ENCODE results near the gene TSEN15.

The TSEN15 gene

GRCh38 chr1:184014271-184014670, 37.3 kb upstream of the TSEN15 start:
- TF ChIP-seq EZH2phosphoT487 (IDR thresholded peaks at IDR 0.05; ENCODE audit: borderline replicate concordance, low read length) (no peak), CTCF (IDR thresholded peaks at IDR 0.05; ENCODE audit: low read depth, low read length, poor library complexity, severe bottlenecking) (no peak)
- H3F3A ChIP-seq (ENCODE audit: control insufficient read depth, insufficient read depth), result no peaks in the 10 kb centered on the region
- H3K27ac ChIP-seq (ENCODE audit: low read depth, low read length), result no peak overlapping the region
- no peaks in the 10 kb centered on the region for H3K9me2 ChIP-seq (replicated peaks; ENCODE audit: control insufficient read depth, low read length)
- H4K20me1 ChIP-seq (ENCODE audit: control insufficient read depth, insufficient read depth, low read depth, low read length), result no peaks in the 10 kb centered on the region
- no peak overlapping the region for H3K4me2 ChIP-seq (ENCODE audit: low read length)
- no peaks in the 10 kb centered on the region for H3K4me1 ChIP-seq (ENCODE audit: control insufficient read depth, low read length)
- no peaks in the 10 kb centered on the region for H3K79me2 ChIP-seq (ENCODE audit: control insufficient read depth, low read length)
- H3K9me3 ChIP-seq (ENCODE audit: control insufficient read depth, insufficient read depth, low read length), result no peaks in the 10 kb centered on the region
- H3K36me3 ChIP-seq (ENCODE audit: control insufficient read depth, low read length), result no peaks in the 10 kb centered on the region
- H3K4me3 ChIP-seq (ENCODE audit: low read length), result no peak overlapping the region
- 0 out of 2 replicates have a peak, but pooled peaks cover 6% of the 10 kb centered on the region for H3K27me3 ChIP-seq (ENCODE audit: control insufficient read depth, low read length)

GRCh38 chr1:184016169-184016568, 35.4 kb upstream of the TSEN15 start:
- no peak overlapping the region for H3K4me3 ChIP-seq (ENCODE audit: low read length)
- H4K20me1 ChIP-seq (ENCODE audit: control insufficient read depth, insufficient read depth, low read depth, low read length), result no peaks in the 10 kb centered on the region
- no peaks in the 10 kb centered on the region for H3K4me1 ChIP-seq (ENCODE audit: control insufficient read depth, low read length)
- no peaks in the 10 kb centered on the region for H3K9me3 ChIP-seq (ENCODE audit: control insufficient read depth, insufficient read depth, low read length)
- H3K4me2 ChIP-seq (ENCODE audit: low read length), result no peak overlapping the region
- H3K36me3 ChIP-seq (ENCODE audit: control insufficient read depth, low read length), result no peaks in the 10 kb centered on the region
- H3K27me3 ChIP-seq (ENCODE audit: control insufficient read depth, low read length), result peaks cover 13% of the 10 kb centered on the region
- no peaks in the 10 kb centered on the region for H3F3A ChIP-seq (ENCODE audit: control insufficient read depth, insufficient read depth)
- no peak for TF ChIP-seq CTCF (IDR thresholded peaks at IDR 0.05; ENCODE audit: low read depth, low read length, poor library complexity, severe bottlenecking)
- TF ChIP-seq EZH2phosphoT487 (IDR thresholded peaks at IDR 0.05; ENCODE audit: borderline replicate concordance, low read length), result no peak
- H3K27ac ChIP-seq (ENCODE audit: low read depth, low read length), result no peak overlapping the region
- no peaks in the 10 kb centered on the region for H3K9me2 ChIP-seq (replicated peaks; ENCODE audit: control insufficient read depth, low read length)
- H3K79me2 ChIP-seq (ENCODE audit: control insufficient read depth, low read length), result no peaks in the 10 kb centered on the region

- Histone ChIP-seq H3K27ac (ENCODE audit: low read depth, low read length) (no peak overlapping the region), H3F3A (ENCODE audit: control insufficient read depth, insufficient read depth) (no peaks in the 10 kb centered on the region), H3K79me2 (ENCODE audit: control insufficient read depth, low read length) (no peaks in the 10 kb centered on the region), H3K4me3 (ENCODE audit: low read length) (no peak overlapping the region), H3K9me3 (ENCODE audit: control insufficient read depth, insufficient read depth, low read length) (no peaks in the 10 kb centered on the region), H3K4me2 (ENCODE audit: low read length) (no peak overlapping the region), H3K9me2 (replicated peaks; ENCODE audit: control insufficient read depth, low read length) (no peaks in the 10 kb centered on the region), H3K36me3 (ENCODE audit: control insufficient read depth, low read length) (no peaks in the 10 kb centered on the region), H4K20me1 (ENCODE audit: control insufficient read depth, insufficient read depth, low read depth, low read length) (no peaks in the 10 kb centered on the region), H3K4me1 (ENCODE audit: control insufficient read depth, low read length) (no peaks in the 10 kb centered on the region), H3K27me3 (ENCODE audit: control insufficient read depth, low read length) (peaks cover 13% of the 10 kb centered on the region)
- no peak for TF ChIP-seq CTCF (IDR thresholded peaks at IDR 0.05; ENCODE audit: low read depth, low read length, poor library complexity, severe bottlenecking)
- no peak for TF ChIP-seq EZH2phosphoT487 (IDR thresholded peaks at IDR 0.05; ENCODE audit: borderline replicate concordance, low read length)
These were observed 34.2 kb upstream of the TSEN15 start for GRCh38 chr1:184017306-184017705.

- Histone ChIP-seq H3F3A (ENCODE audit: control insufficient read depth, insufficient read depth) (no peaks in the 10 kb centered on the region), H3K4me1 (ENCODE audit: control insufficient read depth, low read length) (no peaks in the 10 kb centered on the region), H3K79me2 (ENCODE audit: control insufficient read depth, low read length) (no peaks in the 10 kb centered on the region), H3K4me3 (ENCODE audit: low read length) (no peak overlapping the region), H3K36me3 (ENCODE audit: control insufficient read depth, low read length) (no peaks in the 10 kb centered on the region), H3K27me3 (ENCODE audit: control insufficient read depth, low read length) (peaks cover 13% of the 10 kb centered on the region), H3K9me3 (ENCODE audit: control insufficient read depth, insufficient read depth, low read length) (no peaks in the 10 kb centered on the region), H3K4me2 (ENCODE audit: low read length) (no peak overlapping the region), H3K27ac (ENCODE audit: low read depth, low read length) (no peak overlapping the region), H4K20me1 (ENCODE audit: control insufficient read depth, insufficient read depth, low read depth, low read length) (no peaks in the 10 kb centered on the region), H3K9me2 (replicated peaks; ENCODE audit: control insufficient read depth, low read length) (no peaks in the 10 kb centered on the region)
- TF ChIP-seq EZH2phosphoT487 (IDR thresholded peaks at IDR 0.05; ENCODE audit: borderline replicate concordance, low read length) (no peak), CTCF (IDR thresholded peaks at IDR 0.05; ENCODE audit: low read depth, low read length, poor library complexity, severe bottlenecking) (no peak)
These were observed 32.9 kb upstream of the TSEN15 start for GRCh38 chr1:184018622-184019021.
